Activated CD8-positive, alpha-beta T cell treated with anti-CD3 and anti-CD28 coated beads for 36 hours (primary cell): Measurements from ENCODE around the gene GPR18. TPM values are rescaled to one million over a fixed set of nuclear protein-coding genes. Genes with fewer than 3 reads are reported as not detected.

Experiments
- ATAC-seq: fragments of 200-7000 bp; cut with Tn5 transposase; one replicate; pipeline ENCODE4 v1.10.0; 2021; ENCODE audit warnings: mild to moderate bottlenecking, moderate library complexity
- CTCF ChIA-PET: fragments of 350-600 bp; sonication (Branson Sonifier 250); formaldehyde crosslinking; loops from one replicate; lab custom pipeline; 2021; ENCODE audit warnings: antibody characterized with exemption; lab: Charles Lee
- POLR2A ChIA-PET: fragments of 350-600 bp; sonication (Branson Sonifier 250); formaldehyde crosslinking; loops from one replicate; lab custom pipeline; 2021; ENCODE audit warnings: antibody characterized with exemption; lab: Charles Lee
- DNase-seq: peaks from one replicate; pipeline ENCODE4 v3.0.0-alpha.2; 2020
- H3K27ac Mint-ChIP-seq: one replicate; pipeline ENCODE4 v1.8.0; 2021; ENCODE audit warnings: mild to moderate bottlenecking, mixed read lengths
- H3K27me3 Mint-ChIP-seq: one replicate; pipeline ENCODE4 v1.8.0; 2021; ENCODE audit warnings: mixed read lengths
- H3K36me3 Mint-ChIP-seq: one replicate; pipeline ENCODE4 v1.8.0; 2021; ENCODE audit warnings: low read depth, mixed read lengths
- H3K4me1 Mint-ChIP-seq: one replicate; pipeline ENCODE4 v1.8.0; 2021; ENCODE audit warnings: low read depth, mixed read lengths
- H3K4me3 Mint-ChIP-seq: one replicate; pipeline ENCODE4 v1.8.0; 2021; ENCODE audit warnings: mild to moderate bottlenecking, moderate library complexity, mixed read lengths
- H3K9me3 Mint-ChIP-seq: one replicate; pipeline ENCODE4 v1.8.0; 2021; ENCODE audit warnings: mixed read lengths
- intact Hi-C: fragments of 100-400 bp; cut with micrococcal nuclease; formaldehyde crosslinking; loops from one replicate; pipeline ENCODE4 v1.10.0; 2022
- total RNA-seq, 2 experiments: library from RNA; stranded (reverse); gene quantifications; one replicate each; pipeline ENCODE4 v1.2.3, GENCODE V29; 2021
- TF ChIP-seq, protein P1 (sequence below): fragments of 200-600 bp; IDR thresholded peaks from one replicate; pipeline ENCODE4 v1.8.0; 2022; ENCODE audit warnings: antibody characterized with exemption, mild to moderate bottlenecking

GPR18 gene
- total RNA-seq, 2 experiments from 2014 or later, result 11.4 to 11.6 TPM

GRCh38 chr13:99256709-99257108 is 1.5 kb downstream of the GPR18 start:
- H3K27ac Mint-ChIP-seq, result peak overlapping the region; percentile 87

DNA sequence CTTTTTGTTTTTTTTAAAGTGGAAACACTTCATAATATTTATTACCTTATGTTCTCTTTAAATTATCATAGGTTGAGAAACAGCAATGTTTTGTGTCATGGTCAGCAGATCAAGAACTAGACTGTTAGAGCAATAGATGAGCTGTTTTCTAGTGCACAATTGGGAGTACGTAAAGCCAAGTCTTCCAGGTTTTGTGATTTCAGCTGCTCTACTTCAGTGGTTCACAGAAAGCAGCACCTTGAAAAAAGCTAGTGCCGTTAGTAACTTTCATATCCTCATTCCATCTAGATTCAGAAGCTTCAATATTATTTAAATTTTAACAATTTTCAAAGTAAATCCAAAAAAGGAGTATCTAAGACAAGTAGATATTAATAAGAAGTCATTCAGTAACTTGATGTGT is 1.9 kb downstream of the GPR18 start:
- peaks cover 66% of the 10 kb centered on the region for H3K4me1 Mint-ChIP-seq
- CTCF ChIA-PET, result interaction anchor here (0.8 to 4.1 kb wide), 14 partner anchors 9 to 181 kb away, joined by 3 to 44 read pairs (median 6); partner anchors contain the start of gene UBAC2
- TF ChIP-seq, protein P1, sequence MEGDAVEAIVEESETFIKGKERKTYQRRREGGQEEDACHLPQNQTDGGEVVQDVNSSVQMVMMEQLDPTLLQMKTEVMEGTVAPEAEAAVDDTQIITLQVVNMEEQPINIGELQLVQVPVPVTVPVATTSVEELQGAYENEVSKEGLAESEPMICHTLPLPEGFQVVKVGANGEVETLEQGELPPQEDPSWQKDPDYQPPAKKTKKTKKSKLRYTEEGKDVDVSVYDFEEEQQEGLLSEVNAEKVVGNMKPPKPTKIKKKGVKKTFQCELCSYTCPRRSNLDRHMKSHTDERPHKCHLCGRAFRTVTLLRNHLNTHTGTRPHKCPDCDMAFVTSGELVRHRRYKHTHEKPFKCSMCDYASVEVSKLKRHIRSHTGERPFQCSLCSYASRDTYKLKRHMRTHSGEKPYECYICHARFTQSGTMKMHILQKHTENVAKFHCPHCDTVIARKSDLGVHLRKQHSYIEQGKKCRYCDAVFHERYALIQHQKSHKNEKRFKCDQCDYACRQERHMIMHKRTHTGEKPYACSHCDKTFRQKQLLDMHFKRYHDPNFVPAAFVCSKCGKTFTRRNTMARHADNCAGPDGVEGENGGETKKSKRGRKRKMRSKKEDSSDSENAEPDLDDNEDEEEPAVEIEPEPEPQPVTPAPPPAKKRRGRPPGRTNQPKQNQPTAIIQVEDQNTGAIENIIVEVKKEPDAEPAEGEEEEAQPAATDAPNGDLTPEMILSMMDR, result no peak

More at GRCh38 chr13:99256709-99257108, 1.5 kb downstream of the GPR18 start:
- H3K27me3 Mint-ChIP-seq, result no peaks in the 10 kb centered on the region
- ChIA-PET CTCF (interaction anchor here (0.8 to 4.1 kb wide), 14 partner anchors 9 to 180 kb away, joined by 3 to 44 read pairs (median 6); partner anchors contain the start of gene UBAC2), POLR2A (interaction anchor here (0.6 to 1.9 kb wide), 4 partner anchors 26 to 131 kb away, joined by 3 to 18 read pairs (median 4); partner anchors contain the start of gene UBAC2)
- peaks cover 48% of the 10 kb centered on the region for H3K36me3 Mint-ChIP-seq
- H3K9me3 Mint-ChIP-seq, result no peaks in the 10 kb centered on the region
- H3K4me3 Mint-ChIP-seq, result peak overlapping the region; percentile 68
- H3K4me1 Mint-ChIP-seq, result peaks cover 65% of the 10 kb centered on the region
- ATAC-seq (peak; percentile 32), DNase-seq (no peak)
- intact Hi-C loops, result loop anchor here (5.0 kb wide), 1 partner anchor 39 kb away; no protein-coding TSS in a partner anchor
- TF ChIP-seq, protein P1, result no peak

GRCh38 chr13:99255271-99255670 is 2.9 kb downstream of the GPR18 start:
- Mint-ChIP-seq H3K27me3 (no peaks in the 10 kb centered on the region), H3K4me3 (peak overlapping the region; percentile 68), H3K9me3 (no peaks in the 10 kb centered on the region), H3K4me1 (peaks cover 62% of the 10 kb centered on the region), H3K36me3 (peaks cover 41% of the 10 kb centered on the region), H3K27ac (peak overlapping the region; percentile 87)
- ATAC-seq, result peak; percentile 3
- POLR2A ChIA-PET, result interaction anchor here (0.6 to 1.9 kb wide), 7 partner anchors 17 to 55 kb away, joined by 3 to 18 read pairs (median 3); partner anchors contain the start of gene UBAC2
- TF ChIP-seq, protein P1, result no peak
- CTCF ChIA-PET, result interaction anchor here (0.7 to 4.1 kb wide), 11 partner anchors 9 to 182 kb away, joined by 3 to 44 read pairs (median 4); partner anchors contain the start of gene UBAC2
- intact Hi-C loops, result loop anchor here (5.0 kb wide), 1 partner anchor 38 kb away; no protein-coding TSS in a partner anchor
- DNase-seq, result peak; percentile 37

More for the DNA sequence above, 1.9 kb downstream of the GPR18 start:
- no peaks in the 10 kb centered on the region for H3K9me3 Mint-ChIP-seq
- H3K36me3 Mint-ChIP-seq, result peaks cover 45% of the 10 kb centered on the region
- H3K27ac Mint-ChIP-seq, result peak overlapping the region; percentile 87
- POLR2A ChIA-PET, result interaction anchor here (0.6 to 1.9 kb wide), 7 partner anchors 16 to 56 kb away, joined by 3 to 18 read pairs (median 4); partner anchors contain the start of gene UBAC2
- intact Hi-C loops, result loop anchor here (5.0 kb wide), 1 partner anchor 39 kb away; no protein-coding TSS in a partner anchor
- DNase-seq, result no peak
- H3K4me3 Mint-ChIP-seq, result peak overlapping the region; percentile 68
- ATAC-seq, result no peak
- H3K27me3 Mint-ChIP-seq, result no peaks in the 10 kb centered on the region

GRCh38 chr13:99254830-99255229 is 3.3 kb downstream of the GPR18 start:
- ATAC-seq, result no peak
- Mint-ChIP-seq H3K27me3 (no peaks in the 10 kb centered on the region), H3K9me3 (no peaks in the 10 kb centered on the region), H3K27ac (peak overlapping the region; percentile 87), H3K36me3 (peaks cover 41% of the 10 kb centered on the region), H3K4me1 (peaks cover 62% of the 10 kb centered on the region), H3K4me3 (peak overlapping the region; percentile 68)
- intact Hi-C loops, result loop anchor here (5.0 kb wide), 1 partner anchor 38 kb away; no protein-coding TSS in a partner anchor
- ChIA-PET POLR2A (interaction anchor here (0.6 to 1.9 kb wide), 5 partner anchors 23 to 55 kb away, joined by 3 to 18 read pairs (median 3); partner anchors contain the start of gene UBAC2), CTCF (interaction anchor here (0.7 to 4.1 kb wide), 7 partner anchors 9 to 182 kb away, joined by 3 to 44 read pairs (median 6); partner anchors contain the start of gene UBAC2)
- no peak for DNase-seq
- TF ChIP-seq, protein P1, result no peak
